Measurements from ENCODE around the gene PCDHB10. TPM values are rescaled to one million over a fixed set of nuclear protein-coding genes. Genes with fewer than 3 reads are reported as not detected.
A peak's percentile ranks its signal among the peaks of the same experiment; 100 is the strongest.
"Not testable (repeated sequence)": the region's sequence is repeated elsewhere in the genome, so short reads cannot be mapped to it uniquely, and the experiment has no call there.

The PCDHB10 gene
- total RNA-seq, 1 donor from 2014 or later, result 17.7 TPM

DNA sequence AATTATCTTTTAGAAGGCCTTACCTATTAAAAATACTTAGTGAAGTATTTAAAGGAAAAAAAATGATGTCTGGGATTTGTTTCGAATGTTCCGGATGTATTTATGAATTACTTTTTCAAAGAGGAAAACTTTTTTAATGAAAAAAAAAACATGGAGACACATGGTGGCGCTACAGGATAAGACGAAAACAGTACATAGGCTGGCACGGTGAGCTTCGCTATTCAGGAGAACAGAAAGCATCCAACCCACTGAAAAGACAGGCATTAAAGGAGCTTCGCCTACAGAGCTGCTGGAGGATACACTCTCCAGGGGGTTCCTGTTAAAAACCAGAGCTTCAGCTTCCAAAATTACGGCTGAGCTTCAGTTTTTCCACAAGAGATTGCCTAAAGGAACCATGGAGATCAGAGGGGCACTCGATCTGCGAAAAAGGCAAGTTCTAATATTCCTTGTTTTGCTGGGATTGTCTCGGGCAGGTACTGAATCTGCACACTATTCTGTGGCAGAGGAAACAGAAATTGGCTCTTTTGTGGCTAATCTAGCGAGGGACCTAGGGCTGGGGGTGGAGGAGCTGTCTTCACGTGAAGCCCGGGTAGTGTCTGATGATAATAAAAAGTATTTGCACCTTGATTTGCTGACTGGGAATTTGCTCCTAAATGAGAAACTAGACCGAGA is 31.1 kb downstream of the PCDHB10 start, which contains the start of gene PCDHB14:
TSS of gene PCDHB14 (plus strand) at position 232 of the 672 bp plus-strand sequence. CDS start at position 395, 163 bp downstream.
- peaks cover 35% of the 10 kb centered on the region for H3K36me3 Mint-ChIP-seq (ENCODE audit: unreplicated experiment)
- no peaks in the 10 kb centered on the region for H3K27me3 Mint-ChIP-seq (ENCODE audit: unreplicated experiment)
- H3K4me1 Mint-ChIP-seq (ENCODE audit: low read depth, unreplicated experiment), result peaks cover 2% of the 10 kb centered on the region
- peaks cover 13% of the 10 kb centered on the region for H3K9me3 Mint-ChIP-seq (ENCODE audit: unreplicated experiment)
- peak within 1 kb of the TSS; percentile 77 for H3K27ac Mint-ChIP-seq (ENCODE audit: unreplicated experiment)
- TF ChIP-seq, protein P1, sequence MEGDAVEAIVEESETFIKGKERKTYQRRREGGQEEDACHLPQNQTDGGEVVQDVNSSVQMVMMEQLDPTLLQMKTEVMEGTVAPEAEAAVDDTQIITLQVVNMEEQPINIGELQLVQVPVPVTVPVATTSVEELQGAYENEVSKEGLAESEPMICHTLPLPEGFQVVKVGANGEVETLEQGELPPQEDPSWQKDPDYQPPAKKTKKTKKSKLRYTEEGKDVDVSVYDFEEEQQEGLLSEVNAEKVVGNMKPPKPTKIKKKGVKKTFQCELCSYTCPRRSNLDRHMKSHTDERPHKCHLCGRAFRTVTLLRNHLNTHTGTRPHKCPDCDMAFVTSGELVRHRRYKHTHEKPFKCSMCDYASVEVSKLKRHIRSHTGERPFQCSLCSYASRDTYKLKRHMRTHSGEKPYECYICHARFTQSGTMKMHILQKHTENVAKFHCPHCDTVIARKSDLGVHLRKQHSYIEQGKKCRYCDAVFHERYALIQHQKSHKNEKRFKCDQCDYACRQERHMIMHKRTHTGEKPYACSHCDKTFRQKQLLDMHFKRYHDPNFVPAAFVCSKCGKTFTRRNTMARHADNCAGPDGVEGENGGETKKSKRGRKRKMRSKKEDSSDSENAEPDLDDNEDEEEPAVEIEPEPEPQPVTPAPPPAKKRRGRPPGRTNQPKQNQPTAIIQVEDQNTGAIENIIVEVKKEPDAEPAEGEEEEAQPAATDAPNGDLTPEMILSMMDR (IDR thresholded peaks at IDR 0.05; ENCODE audit: partially characterized antibody, unreplicated experiment), result peak; percentile 17
- DNase-seq, result no peak
- H3K4me3 Mint-ChIP-seq (ENCODE audit: unreplicated experiment), result peak within 1 kb of the TSS; percentile 76

DNA sequence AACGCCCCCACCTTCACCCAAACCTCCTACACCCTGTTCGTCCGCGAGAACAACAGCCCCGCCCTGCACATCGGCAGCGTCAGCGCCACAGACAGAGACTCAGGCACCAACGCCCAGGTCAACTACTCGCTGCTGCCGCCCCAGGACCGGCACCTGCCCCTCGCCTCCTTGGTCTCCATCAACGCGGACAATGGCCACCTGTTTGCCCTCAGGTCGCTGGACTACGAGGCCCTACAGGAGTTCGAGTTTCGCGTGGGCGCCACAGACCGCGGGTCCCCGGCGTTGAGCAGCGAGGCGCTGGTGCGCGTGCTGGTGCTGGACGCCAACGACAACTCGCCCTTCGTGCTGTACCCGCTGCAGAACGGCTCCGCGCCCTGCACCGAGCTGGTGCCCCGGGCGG is 32.7 kb downstream of the PCDHB10 start:
- peaks cover 32% of the 10 kb centered on the region for H3K36me3 Mint-ChIP-seq (ENCODE audit: unreplicated experiment)
- not testable (repeated sequence) for H3K4me3 Mint-ChIP-seq (ENCODE audit: unreplicated experiment); DNase-seq; H3K4me1 Mint-ChIP-seq (ENCODE audit: low read depth, unreplicated experiment); H3K27ac Mint-ChIP-seq (ENCODE audit: unreplicated experiment); H3K27me3 Mint-ChIP-seq (ENCODE audit: unreplicated experiment)
- H3K9me3 Mint-ChIP-seq (ENCODE audit: unreplicated experiment), result peaks cover 13% of the 10 kb centered on the region

DNA sequence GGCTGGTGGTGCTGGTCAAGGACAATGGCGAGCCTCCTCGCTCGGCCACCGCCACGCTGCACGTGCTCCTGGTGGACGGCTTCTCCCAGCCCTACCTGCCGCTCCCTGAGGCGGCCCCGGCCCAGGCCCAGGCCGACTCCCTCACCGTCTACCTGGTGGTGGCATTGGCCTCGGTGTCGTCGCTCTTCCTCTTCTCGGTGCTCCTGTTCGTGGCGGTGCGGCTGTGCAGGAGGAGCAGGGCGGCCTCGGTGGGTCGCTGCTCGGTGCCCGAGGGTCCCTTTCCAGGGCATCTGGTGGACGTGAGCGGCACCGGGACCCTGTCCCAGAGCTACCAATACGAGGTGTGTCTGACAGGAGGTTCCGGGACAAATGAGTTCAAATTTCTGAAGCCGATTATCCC is 33.3 kb downstream of the PCDHB10 start:
- Mint-ChIP-seq H3K36me3 (ENCODE audit: unreplicated experiment) (peaks cover 32% of the 10 kb centered on the region), H3K9me3 (ENCODE audit: unreplicated experiment) (peaks cover 13% of the 10 kb centered on the region)
- H3K27me3 Mint-ChIP-seq (ENCODE audit: unreplicated experiment); DNase-seq; H3K4me3 Mint-ChIP-seq (ENCODE audit: unreplicated experiment); H3K27ac Mint-ChIP-seq (ENCODE audit: unreplicated experiment); H3K4me1 Mint-ChIP-seq (ENCODE audit: low read depth, unreplicated experiment): not testable (repeated sequence)

DNA sequence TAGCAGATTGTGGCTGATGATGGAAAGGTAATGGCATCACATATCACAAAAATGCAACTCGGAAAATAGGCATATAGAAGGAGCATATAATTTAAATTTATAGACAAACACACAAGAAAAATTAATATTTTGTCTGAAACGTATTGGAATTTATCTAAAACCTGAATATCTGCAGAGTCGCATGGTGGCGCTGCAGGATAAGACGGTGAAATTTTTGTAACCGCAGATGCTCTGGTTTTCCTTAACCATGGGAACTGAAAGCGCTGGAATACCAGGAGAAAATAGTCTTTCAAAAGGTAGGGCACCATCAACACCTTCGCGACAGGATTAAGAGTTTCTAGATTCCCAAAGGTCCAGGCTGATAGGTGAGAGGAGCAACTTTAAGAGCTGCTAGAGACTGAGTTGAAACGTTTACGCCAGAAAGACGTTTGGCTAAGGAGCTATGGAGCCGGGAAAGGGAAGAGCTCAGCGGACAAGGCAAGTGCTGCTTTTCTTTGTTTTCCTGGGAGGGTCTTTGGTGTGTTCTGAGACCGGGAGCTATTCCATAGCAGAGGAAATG is 42.0 kb downstream of the PCDHB10 start:
- TF ChIP-seq, protein P1 (IDR thresholded peaks at IDR 0.05; ENCODE audit: partially characterized antibody, unreplicated experiment), result no peak
- Mint-ChIP-seq H3K36me3 (ENCODE audit: unreplicated experiment) (peaks cover 36% of the 10 kb centered on the region), H3K9me3 (ENCODE audit: unreplicated experiment) (peaks cover 19% of the 10 kb centered on the region), H3K27me3 (ENCODE audit: unreplicated experiment) (peaks cover 5% of the 10 kb centered on the region), H3K4me3 (ENCODE audit: unreplicated experiment) (peak overlapping the region; percentile 82), H3K27ac (ENCODE audit: unreplicated experiment) (peak overlapping the region; percentile 86), H3K4me1 (ENCODE audit: low read depth, unreplicated experiment) (no peaks in the 10 kb centered on the region)
- DNase-seq, result no peak

DNA sequence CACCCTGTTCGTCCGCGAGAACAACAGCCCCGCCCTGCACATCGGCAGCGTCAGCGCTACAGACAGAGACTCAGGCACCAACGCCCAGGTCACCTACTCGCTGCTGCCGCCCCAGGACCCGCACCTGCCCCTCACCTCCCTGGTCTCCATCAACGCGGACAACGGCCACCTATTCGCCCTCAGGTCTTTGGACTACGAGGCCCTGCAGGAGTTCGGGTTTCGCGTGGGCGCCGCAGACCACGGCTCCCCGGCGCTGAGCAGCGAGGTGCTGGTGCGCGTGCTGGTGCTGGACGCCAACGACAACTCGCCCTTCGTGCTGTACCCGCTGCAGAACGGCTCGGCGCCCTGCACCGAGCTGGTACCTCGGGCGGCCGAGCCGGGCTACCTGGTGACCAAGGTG is 43.8 kb downstream of the PCDHB10 start:
- Mint-ChIP-seq H3K9me3 (ENCODE audit: unreplicated experiment) (peaks cover 22% of the 10 kb centered on the region), H3K36me3 (ENCODE audit: unreplicated experiment) (peaks cover 50% of the 10 kb centered on the region), H3K4me3 (ENCODE audit: unreplicated experiment) (peak overlapping the region; percentile 17)
- not testable (repeated sequence) for DNase-seq; H3K27me3 Mint-ChIP-seq (ENCODE audit: unreplicated experiment); H3K4me1 Mint-ChIP-seq (ENCODE audit: low read depth, unreplicated experiment); H3K27ac Mint-ChIP-seq (ENCODE audit: unreplicated experiment)

DNA sequence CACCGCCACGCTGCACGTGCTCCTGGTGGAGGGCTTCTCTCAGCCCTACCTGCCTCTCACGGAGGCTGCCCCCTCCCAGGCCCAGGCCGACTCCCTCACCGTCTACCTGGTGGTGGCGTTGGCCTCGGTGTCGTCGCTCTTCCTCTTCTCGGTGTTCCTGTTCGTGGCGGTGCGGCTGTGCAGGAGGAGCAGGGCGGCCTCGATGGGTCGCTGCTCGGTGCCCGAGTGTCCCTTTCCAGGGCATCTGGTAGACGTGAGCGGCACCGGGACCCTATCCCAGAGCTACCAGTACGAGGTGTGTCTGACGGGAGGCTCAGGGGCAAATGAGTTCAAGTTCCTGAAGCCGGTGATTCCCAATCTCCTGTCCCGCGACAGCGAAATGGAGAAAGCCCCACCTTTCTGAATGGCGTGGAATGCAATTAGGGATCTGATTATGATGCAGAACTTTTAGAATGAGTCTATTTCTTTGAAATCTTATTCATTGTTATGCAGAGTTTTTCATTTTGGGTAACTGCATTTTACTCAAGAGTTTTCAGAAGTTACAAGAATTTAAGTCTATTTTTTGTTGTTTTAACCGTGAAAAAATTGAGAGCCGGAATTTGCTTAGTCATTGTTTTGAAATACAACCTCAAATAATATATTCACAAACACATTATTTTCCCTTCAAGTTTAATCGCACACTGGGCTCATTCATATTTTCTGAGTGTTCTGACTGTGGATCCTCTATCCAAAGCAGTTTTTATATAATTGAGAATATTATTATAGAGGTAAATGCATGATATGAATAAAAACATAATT is 44.6 kb downstream of the PCDHB10 start:
- Mint-ChIP-seq H3K9me3 (ENCODE audit: unreplicated experiment) (peaks cover 22% of the 10 kb centered on the region), H3K4me3 (ENCODE audit: unreplicated experiment) (peak overlapping the region; percentile 31), H3K27me3 (ENCODE audit: unreplicated experiment) (peaks cover 5% of the 10 kb centered on the region), H3K36me3 (ENCODE audit: unreplicated experiment) (peaks cover 48% of the 10 kb centered on the region), H3K27ac (ENCODE audit: unreplicated experiment) (no peak overlapping the region), H3K4me1 (ENCODE audit: low read depth, unreplicated experiment) (no peaks in the 10 kb centered on the region)
- DNase-seq, result no peak
- TF ChIP-seq, protein P1 (IDR thresholded peaks at IDR 0.05; ENCODE audit: partially characterized antibody, unreplicated experiment), result no peak
